NT2/D1 (cell line): ENCODE results near the gene GPR183.

ENCODE experiments used
- YY1 ChIP-seq: IDR thresholded peaks from 2 replicates; pipeline ENCODE4 v1.6.1; 2011; ENCODE audit not compliant: insufficient read length, insufficient read depth
- ZNF274 ChIP-seq: IDR thresholded peaks from 2 replicates; pipeline ENCODE4 v1.6.1; 2011; ENCODE audit warnings: mild to moderate bottlenecking, low read depth, low read length

DNA sequence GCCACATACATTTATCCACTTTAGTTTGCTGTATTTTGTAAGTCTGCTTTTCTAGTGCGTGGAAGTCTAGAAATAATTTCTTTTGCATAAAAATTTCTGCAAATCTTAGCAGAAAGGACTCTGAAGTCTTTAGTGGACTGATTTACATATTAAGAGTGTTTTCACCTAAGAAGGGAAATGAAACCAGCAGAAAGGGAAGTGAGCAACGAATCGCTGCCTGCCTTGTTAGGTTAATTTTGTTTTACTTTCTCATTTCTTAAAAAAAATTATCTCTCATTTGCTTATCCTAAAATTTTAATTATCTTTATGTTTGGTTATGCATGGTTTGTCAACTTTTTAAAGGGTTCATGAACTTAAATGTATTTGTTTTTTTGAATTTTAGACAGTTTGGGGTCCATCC, 48.3 kb downstream of the GPR183 start:
- TF ChIP-seq ZNF274 = no peak
- TF ChIP-seq YY1 = no peak
